HCT116 (cell line): ENCODE data around the gene SCGB1A1. TPM values are rescaled to one million over a fixed set of nuclear protein-coding genes. Genes with fewer than 3 reads are reported as not detected.

Experiments
- ATAC-seq: fragments of 200-7000 bp; cut with Tn5 transposase; 2 replicates; pipeline ENCODE4 v1.9.1; 2020; ENCODE audit warnings: mild to moderate bottlenecking, moderate library complexity
- BruUV-seq: library from RNA; stranded (reverse); fragments of 400-500 nt; replicated peaks from 2 replicates; lab custom pipeline; 2021; lab: Mats Ljungman, UMichigan
- CTCF ChIA-PET: fragments of 300-600 bp; sonication (Branson Sonifier 250); formaldehyde crosslinking; loops from one replicate; lab custom pipeline; 2021; ENCODE audit warnings: antibody characterized with exemption; lab: Charles Lee
- POLR2A ChIA-PET: fragments of 300-600, 350-600 bp; sonication (Branson Sonifier 250); formaldehyde crosslinking; loops from one replicate; lab custom pipeline; 2021; ENCODE audit warnings: antibody characterized with exemption; lab: Charles Lee
- RAD21 ChIA-PET, 2 experiments: fragments of 300-600 bp; sonication (Branson Sonifier 250); formaldehyde crosslinking; loops; one replicate each; lab custom pipeline; 2023; ENCODE audit warnings: low total read pairs in 2 of 2; ENCODE audit not compliant: uncharacterized antibody in 2 of 2, unreplicated experiment in 2 of 2, low non-redundant PET in 1 of 2; lab: Charles Lee
- DNase-seq: peaks from one replicate; pipeline ENCODE4 v3.0.0-alpha.2; 2010; ENCODE audit warnings: low read depth, low spot score
- H2AFZ ChIP-seq: fragments of 200-600 bp; shearing (Covaris generic), sonication (generic); 2 replicates; pipeline ENCODE4 v1.6.1; 2017; ENCODE audit warnings: low read depth, mixed run types, mixed read lengths, antibody characterized with exemption, low read length; ENCODE audit not compliant: poor library complexity, severe bottlenecking
- H3K27ac ChIP-seq: 2 replicates; pipeline ENCODE4 v1.5.1; 2012; ENCODE audit warnings: low read depth, low read length
- H3K27me3 ChIP-seq: fragments of 200-600 bp; sonication (generic); 2 replicates; pipeline ENCODE4 v1.6.1; 2016; ENCODE audit warnings: mixed run types, low read length, mixed read lengths; ENCODE audit not compliant: insufficient read depth
- H3K36me3 ChIP-seq, 2 experiments: fragments of 200-500 bp in 1 of 2; fragments of 200-600 bp in 1 of 2; sonication (Bioruptor generic) in 1 of 2; sonication (generic) in 1 of 2; 2 replicates each; pipeline versions ENCODE4 v1.5.1 to v1.6.1; 2014 to 2016; ENCODE audit warnings: low read length in 2 of 2, inconsistent platforms in 1 of 2, mixed read lengths in 1 of 2, mixed run types in 1 of 2; ENCODE audit not compliant: insufficient read depth in 2 of 2, control insufficient read depth in 1 of 2
- H3K4me1 ChIP-seq, 2 experiments: fragments of 200-600 bp in 1 of 2; sonication (generic) in 1 of 2; 2 replicates each; pipeline versions ENCODE4 v1.5.1 to v1.6.1; 2012 to 2017; ENCODE audit warnings: low read length in 2 of 2, inconsistent platforms in 1 of 2, mild to moderate bottlenecking in 1 of 2, mixed read lengths in 1 of 2, mixed run types in 1 of 2, moderate library complexity in 1 of 2; ENCODE audit not compliant: insufficient read depth in 2 of 2, control insufficient read depth in 1 of 2
- H3K4me2 ChIP-seq: fragments of 200-600 bp; sonication (generic); 2 replicates; pipeline ENCODE4 v1.6.1; 2017; ENCODE audit warnings: mixed run types, low read length, mixed read lengths
- H3K4me3 ChIP-seq, 2 experiments: fragments of 200-600 bp in 1 of 2; sonication (generic) in 1 of 2; replicated peaks in 1 of 2; 2 replicates each; pipeline ENCODE4 v1.5.1; 2011 to 2016; ENCODE audit warnings: low read length in 2 of 2, control low read depth in 1 of 2, low read depth in 1 of 2, mild to moderate bottlenecking in 1 of 2, mixed read lengths in 1 of 2, mixed run types in 1 of 2
- H3K79me2 ChIP-seq: fragments of 200-600 bp; sonication (generic); 2 replicates; pipeline ENCODE4 v1.6.1; 2017; ENCODE audit warnings: mild to moderate bottlenecking, mixed run types, low read length, moderate library complexity, mixed read lengths; ENCODE audit not compliant: insufficient read depth
- H3K9ac ChIP-seq: fragments of 200-600 bp; sonication (generic); 2 replicates; pipeline ENCODE4 v1.6.1; 2016; ENCODE audit warnings: low read length, mixed read lengths
- H3K9me2 ChIP-seq: fragments of 200-600 bp; sonication (generic), shearing (Covaris generic); 2 replicates; pipeline ENCODE4 v1.6.1; 2017; ENCODE audit warnings: mixed run types, mild to moderate bottlenecking, moderate library complexity; ENCODE audit not compliant: insufficient read depth
- H3K9me3 ChIP-seq, 2 experiments: fragments of 200-500 bp in 1 of 2; fragments of 200-600 bp in 1 of 2; sonication (Bioruptor generic) in 1 of 2; sonication (generic) in 1 of 2; 2 replicates each; pipeline ENCODE4 v1.6.1; 2014 to 2017; ENCODE audit warnings: low read length in 2 of 2, mixed read lengths in 2 of 2, inconsistent platforms in 1 of 2, low read depth in 1 of 2, mild to moderate bottlenecking in 1 of 2, mixed run types in 1 of 2, moderate library complexity in 1 of 2; ENCODE audit not compliant: control insufficient read depth in 1 of 2, insufficient read depth in 1 of 2
- H4K20me1 ChIP-seq: fragments of 200-600 bp; sonication (generic), shearing (Covaris generic); 2 replicates; pipeline ENCODE4 v1.6.1; 2017; ENCODE audit warnings: mixed run types, mild to moderate bottlenecking, moderate library complexity; ENCODE audit not compliant: insufficient read depth
- CEBPB ChIP-seq: IDR thresholded peaks from 2 replicates; pipeline ENCODE4 v1.6.1; 2012; ENCODE audit warnings: low read depth
- EGR1 ChIP-seq: IDR thresholded peaks from 2 replicates; pipeline ENCODE4 v1.6.1; 2012; ENCODE audit warnings: low read depth
- EZH2 ChIP-seq: fragments of 200-600 bp; sonication (generic); IDR thresholded peaks from 2 replicates; pipeline ENCODE4 v1.6.1; 2017; ENCODE audit warnings: antibody characterized with exemption, mixed run types
- EZH2phosphoT487 ChIP-seq: fragments of 200-600 bp; IDR thresholded peaks from 2 replicates; pipeline ENCODE4 v1.6.1; 2018; ENCODE audit warnings: antibody characterized with exemption, borderline replicate concordance
- FOSL1 ChIP-seq: IDR thresholded peaks from 2 replicates; pipeline ENCODE4 v1.6.1; 2012; ENCODE audit warnings: low read depth
- POLR2A ChIP-seq: IDR thresholded peaks from 2 replicates; pipeline ENCODE4 v1.7.0; 2011; ENCODE audit warnings: borderline replicate concordance; ENCODE audit not compliant: insufficient read depth, insufficient read length; ENCODE audit errors: extremely low read depth
- SRF ChIP-seq: IDR thresholded peaks from 2 replicates; pipeline ENCODE4 v1.6.1; 2012; ENCODE audit warnings: low read depth
- intact Hi-C: fragments of 100-400 bp; cut with micrococcal nuclease; formaldehyde crosslinking; loops from 2 replicates; pipeline ENCODE4 v1.10.0; 2022
- total RNA-seq: library from RNA; stranded (reverse); gene quantifications from one replicate; pipeline ENCODE4 v1.2.1, GENCODE V29; 2021; ENCODE audit not compliant: unreplicated experiment
- TF ChIP-seq, protein P1 (sequence below): IDR thresholded peaks from 2 replicates; pipeline ENCODE4 v1.6.1; 2012

Gene SCGB1A1
- total RNA-seq, 1 experiment from 2014 or later = 2.0 TPM

DNA sequence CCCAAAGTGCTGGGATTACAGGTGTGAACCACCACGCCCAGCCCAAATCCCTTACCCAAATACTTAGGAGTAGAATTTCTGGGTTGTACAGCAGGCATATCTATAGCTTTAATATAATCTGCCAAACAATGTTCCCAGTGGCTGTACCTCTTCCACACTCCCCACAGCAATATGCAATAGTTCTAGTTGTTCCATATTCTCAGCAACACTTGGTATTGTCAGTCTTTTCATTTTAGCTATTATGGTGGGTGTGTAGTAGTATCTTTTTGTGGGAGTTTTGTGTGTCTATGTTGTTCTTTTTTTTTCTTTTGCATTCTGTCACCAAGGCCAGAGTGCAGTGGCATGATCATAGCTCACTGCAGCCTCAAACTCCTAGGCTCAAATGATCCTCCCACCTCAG, 18.8 kb downstream of the SCGB1A1 start:
- no peaks in the 10 kb centered on the region for H3K9me3 ChIP-seq
- no peaks in the 10 kb centered on the region for H3K27me3 ChIP-seq
- no peak overlapping the region for H3K4me3 ChIP-seq
- no peak for DNase-seq
- no peak for ATAC-seq
- no peak for TF ChIP-seq FOSL1
- no peak for TF ChIP-seq EGR1
- H3K9me2 ChIP-seq = no peaks in the 10 kb centered on the region
- H3K36me3 ChIP-seq = no peaks in the 10 kb centered on the region
- H3K4me2 ChIP-seq = no peak overlapping the region
- H3K79me2 ChIP-seq = no peaks in the 10 kb centered on the region
- H4K20me1 ChIP-seq = no peaks in the 10 kb centered on the region
- CTCF ChIA-PET = interaction anchor here (1.4 to 2.5 kb wide), 2 partner anchors 11 to 13 kb away, joined by 5 to 13 read pairs; no protein-coding TSS in a partner anchor
- no peak overlapping the region for H2AFZ ChIP-seq
- peaks cover 4 to 7% of the 10 kb centered on the region in 2 experiments; a peak in 3 of 4 replicates for H3K4me1 ChIP-seq
- RAD21 ChIA-PET = no interaction called here
- H3K9ac ChIP-seq = no peak overlapping the region
- POLR2A ChIA-PET = interaction anchor here (1.4 kb wide), 1 partner anchor 13 kb away, joined by 3 read pairs; no protein-coding TSS in a partner anchor
- BruUV-seq = no TSS peak
- intact Hi-C loops = no loop called here
- H3K27ac ChIP-seq = no peak overlapping the region

DNA sequence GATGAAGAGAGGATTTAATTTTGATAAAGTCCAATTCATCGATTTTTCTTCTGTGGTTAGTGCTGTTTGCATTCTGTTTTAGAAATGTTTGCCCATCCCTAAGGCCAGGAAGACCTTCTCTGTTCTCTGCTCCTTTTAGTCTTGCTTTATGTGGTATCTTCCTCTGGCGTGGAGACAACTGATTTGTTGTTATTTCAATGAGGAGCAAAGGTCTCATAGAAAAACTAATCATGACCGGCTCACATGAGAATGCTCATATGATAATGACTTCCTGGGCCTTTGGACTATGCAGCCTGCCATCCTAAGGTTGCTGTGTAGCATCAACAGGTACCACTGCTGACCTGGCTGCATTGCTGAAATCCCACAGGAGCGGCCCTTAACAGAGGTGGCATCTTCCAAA, 19.8 kb downstream of the SCGB1A1 start:
- intact Hi-C loops = no loop called here
- H3K9ac ChIP-seq = no peak overlapping the region
- H3K36me3 ChIP-seq = no peaks in the 10 kb centered on the region
- no peak overlapping the region for H3K4me3 ChIP-seq
- DNase-seq (no peak), ATAC-seq (no peak)
- peaks cover 4 to 7% of the 10 kb centered on the region in 2 experiments; a peak in 3 of 4 replicates for H3K4me1 ChIP-seq
- H3K79me2 ChIP-seq = no peaks in the 10 kb centered on the region
- POLR2A ChIA-PET = no interaction called here
- H4K20me1 ChIP-seq = no peaks in the 10 kb centered on the region
- TF ChIP-seq EGR1 (no peak), CEBPB (no peak), EZH2phosphoT487 (no peak), SRF (no peak), EZH2 (no peak), POLR2A (no peak)
- TF ChIP-seq, protein P1, sequence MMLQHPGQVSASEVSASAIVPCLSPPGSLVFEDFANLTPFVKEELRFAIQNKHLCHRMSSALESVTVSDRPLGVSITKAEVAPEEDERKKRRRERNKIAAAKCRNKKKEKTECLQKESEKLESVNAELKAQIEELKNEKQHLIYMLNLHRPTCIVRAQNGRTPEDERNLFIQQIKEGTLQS = no peak
- no peak overlapping the region for H3K27ac ChIP-seq
- no TSS peak for BruUV-seq
- RAD21 ChIA-PET = no interaction called here
- CTCF ChIA-PET = no interaction called here
- no peak overlapping the region for H2AFZ ChIP-seq
- H3K9me3 ChIP-seq = no peaks in the 10 kb centered on the region
- no peaks in the 10 kb centered on the region for H3K9me2 ChIP-seq
- H3K27me3 ChIP-seq = no peaks in the 10 kb centered on the region
- no peak overlapping the region for H3K4me2 ChIP-seq
